ENCODE measurements around the gene TMEM273. TPM values are rescaled to one million over a fixed set of nuclear protein-coding genes. Genes with fewer than 3 reads are reported as not detected.

The TMEM273 gene
- total RNA-seq, 2 donors from 2014 or later = 1.1 to 13.0 TPM

DNA sequence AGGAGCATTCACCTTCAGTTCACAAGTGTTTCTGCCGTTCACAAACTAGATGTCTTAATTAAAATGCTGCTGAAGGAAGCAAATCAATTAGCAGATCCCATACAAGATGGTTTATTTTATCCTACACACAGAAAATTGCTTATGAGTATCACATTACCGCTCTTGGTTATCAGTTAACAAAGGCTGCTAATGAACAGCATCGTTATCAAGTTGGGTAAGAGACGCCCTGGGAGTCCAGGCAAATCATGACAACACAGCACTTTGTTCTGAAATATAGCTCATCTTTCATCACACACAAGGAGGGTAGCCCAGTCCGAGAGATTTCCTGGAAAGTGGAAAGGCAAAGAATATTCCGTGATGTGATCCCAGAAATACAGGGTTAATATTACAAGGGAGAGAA, 33.5 kb downstream of the TMEM273 start:
- intact Hi-C loops (cut with DNase I) = no loop called here
- Histone ChIP-seq H3K9me3 (no peaks in the 10 kb centered on the region), H3K27me3 (replicated peaks; ENCODE audit: insufficient read depth) (no peaks in the 10 kb centered on the region), H3K36me3 (no peaks in the 10 kb centered on the region), H3K27ac (no peak overlapping the region), H3K4me3 (no peak overlapping the region), H3K4me1 (replicated peaks) (no peaks in the 10 kb centered on the region)
- TF ChIP-seq, protein P1, sequence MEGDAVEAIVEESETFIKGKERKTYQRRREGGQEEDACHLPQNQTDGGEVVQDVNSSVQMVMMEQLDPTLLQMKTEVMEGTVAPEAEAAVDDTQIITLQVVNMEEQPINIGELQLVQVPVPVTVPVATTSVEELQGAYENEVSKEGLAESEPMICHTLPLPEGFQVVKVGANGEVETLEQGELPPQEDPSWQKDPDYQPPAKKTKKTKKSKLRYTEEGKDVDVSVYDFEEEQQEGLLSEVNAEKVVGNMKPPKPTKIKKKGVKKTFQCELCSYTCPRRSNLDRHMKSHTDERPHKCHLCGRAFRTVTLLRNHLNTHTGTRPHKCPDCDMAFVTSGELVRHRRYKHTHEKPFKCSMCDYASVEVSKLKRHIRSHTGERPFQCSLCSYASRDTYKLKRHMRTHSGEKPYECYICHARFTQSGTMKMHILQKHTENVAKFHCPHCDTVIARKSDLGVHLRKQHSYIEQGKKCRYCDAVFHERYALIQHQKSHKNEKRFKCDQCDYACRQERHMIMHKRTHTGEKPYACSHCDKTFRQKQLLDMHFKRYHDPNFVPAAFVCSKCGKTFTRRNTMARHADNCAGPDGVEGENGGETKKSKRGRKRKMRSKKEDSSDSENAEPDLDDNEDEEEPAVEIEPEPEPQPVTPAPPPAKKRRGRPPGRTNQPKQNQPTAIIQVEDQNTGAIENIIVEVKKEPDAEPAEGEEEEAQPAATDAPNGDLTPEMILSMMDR (IDR thresholded peaks at IDR 0.05) = no peak
- no peak for TF ChIP-seq POLR2A (IDR thresholded peaks at IDR 0.05)
- TF ChIP-seq POLR2AphosphoS5 (IDR thresholded peaks at IDR 0.05) = no peak
- WGBS = 88% methylated on average over 6 of the region's 6 CpGs
- no peak for DNase-seq (ENCODE audit: low spot score)

DNA sequence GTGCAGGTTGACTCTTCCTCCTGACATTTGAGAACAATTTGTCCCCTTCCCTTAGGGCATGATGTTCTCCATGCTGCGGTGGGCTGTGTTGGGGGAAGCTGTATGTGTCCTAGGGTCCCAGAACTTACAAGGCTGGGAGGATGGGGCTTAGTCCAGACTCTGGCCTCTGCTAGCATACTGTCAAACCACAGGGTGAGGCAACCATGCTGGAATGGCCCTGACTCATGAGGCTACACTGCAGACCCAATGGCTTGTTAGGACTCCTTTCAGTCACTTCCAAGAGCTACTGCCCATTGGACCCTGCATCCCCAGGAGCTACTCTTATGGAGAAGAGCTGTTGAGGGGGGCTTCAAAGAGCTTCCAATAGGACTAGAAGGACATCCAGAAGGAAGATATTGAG, 34.2 kb downstream of the TMEM273 start:
- Histone ChIP-seq H3K4me1 (replicated peaks) (no peaks in the 10 kb centered on the region), H3K27ac (no peak overlapping the region), H3K27me3 (replicated peaks; ENCODE audit: insufficient read depth) (no peaks in the 10 kb centered on the region), H3K9me3 (no peaks in the 10 kb centered on the region), H3K4me3 (no peak overlapping the region), H3K36me3 (no peaks in the 10 kb centered on the region)
- intact Hi-C loops (cut with DNase I) = no loop called here
- no peak for DNase-seq (ENCODE audit: low spot score)
- 89% methylated on average over 1 of the region's 1 CpG for WGBS
- TF ChIP-seq POLR2A (IDR thresholded peaks at IDR 0.05) (no peak), POLR2AphosphoS5 (IDR thresholded peaks at IDR 0.05) (no peak)
- TF ChIP-seq, protein P1 (IDR thresholded peaks at IDR 0.05) = no peak

DNA sequence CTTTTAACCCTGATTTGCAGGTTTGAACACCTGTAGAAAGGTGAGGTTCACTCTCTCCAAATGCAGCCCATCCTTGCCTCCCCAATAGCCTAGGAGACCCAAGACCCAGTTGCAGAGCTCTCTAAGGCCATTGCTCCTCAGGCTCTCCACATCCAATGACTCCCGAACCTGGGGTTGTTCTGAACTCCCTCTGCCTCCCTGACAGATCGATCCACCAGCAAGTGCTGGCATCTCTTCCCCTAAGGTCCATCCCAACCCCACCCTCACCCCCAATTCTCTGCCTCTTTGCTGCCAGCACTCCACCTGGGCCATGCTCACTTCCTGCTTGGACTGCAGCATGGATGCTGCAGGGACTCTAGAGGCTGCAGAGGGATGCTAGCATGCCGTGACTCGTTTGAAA, 35.1 kb downstream of the TMEM273 start:
- intact Hi-C loops (cut with DNase I) = no loop called here
- no peak overlapping the region for H3K27ac ChIP-seq
- TF ChIP-seq POLR2AphosphoS5 (IDR thresholded peaks at IDR 0.05) = no peak
- TF ChIP-seq POLR2A (IDR thresholded peaks at IDR 0.05) = no peak
- TF ChIP-seq, protein P1 (IDR thresholded peaks at IDR 0.05) = no peak
- whole genome bisulfite sequencing = 35% methylated on average over 4 of the region's 4 CpGs
- H3K4me3 ChIP-seq = no peak overlapping the region
- H3K9me3 ChIP-seq = no peaks in the 10 kb centered on the region
- H3K27me3 ChIP-seq (replicated peaks; ENCODE audit: insufficient read depth) = no peaks in the 10 kb centered on the region
- no peaks in the 10 kb centered on the region for H3K4me1 ChIP-seq (replicated peaks)
- no peak for DNase-seq (ENCODE audit: low spot score)
- H3K36me3 ChIP-seq = no peaks in the 10 kb centered on the region

DNA sequence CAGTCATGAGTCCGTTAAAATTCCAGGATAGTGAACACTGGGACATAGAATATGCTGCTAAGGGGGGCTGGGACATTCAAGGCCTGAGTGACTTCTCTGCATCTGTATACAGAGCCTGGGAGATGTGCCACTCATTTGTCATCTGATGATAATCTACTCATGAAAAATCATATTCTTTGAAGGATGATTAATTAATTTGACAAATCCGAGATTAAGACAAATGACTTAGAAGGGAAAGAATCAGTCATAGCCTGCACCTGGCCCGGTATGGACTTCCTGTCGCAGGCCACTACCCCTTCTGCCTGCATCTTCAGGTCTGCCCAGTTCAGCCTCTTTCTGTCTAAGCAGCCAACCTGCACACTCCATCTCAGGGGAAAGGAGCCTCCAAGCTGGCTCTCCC, 35.5 kb downstream of the TMEM273 start:
- H3K9me3 ChIP-seq = no peaks in the 10 kb centered on the region

DNA sequence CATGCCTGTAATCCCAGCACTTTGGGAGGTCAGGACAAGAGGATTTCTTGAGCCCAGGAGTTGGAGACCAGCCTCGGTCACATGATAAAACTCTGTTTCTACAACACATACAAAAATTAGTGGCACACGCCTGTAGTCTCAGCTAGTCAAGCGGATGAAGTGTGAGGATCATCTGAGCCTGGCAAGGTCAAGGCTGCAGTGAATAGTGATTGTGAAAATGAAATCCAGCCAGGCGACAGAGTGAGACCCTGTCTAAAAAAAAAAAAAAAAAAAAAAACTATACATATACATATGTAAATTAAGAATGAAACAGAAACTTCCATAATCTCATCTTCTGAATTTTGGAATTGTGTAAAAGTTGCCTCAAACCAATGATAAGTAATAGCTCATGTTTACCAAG, 36.2 kb downstream of the TMEM273 start:
- no peak for DNase-seq (ENCODE audit: low spot score)
- no peak overlapping the region for H3K27ac ChIP-seq
- intact Hi-C loops (cut with DNase I) = no loop called here
- no peaks in the 10 kb centered on the region for H3K36me3 ChIP-seq
- H3K9me3 ChIP-seq = no peaks in the 10 kb centered on the region
- WGBS = 95% methylated on average over 4 of the region's 4 CpGs
- TF ChIP-seq POLR2AphosphoS5 (IDR thresholded peaks at IDR 0.05) (no peak), POLR2A (IDR thresholded peaks at IDR 0.05) (no peak)
- TF ChIP-seq, protein P1 (IDR thresholded peaks at IDR 0.05) = no peak
- no peaks in the 10 kb centered on the region for H3K27me3 ChIP-seq (replicated peaks; ENCODE audit: insufficient read depth)
- no peak overlapping the region for H3K4me3 ChIP-seq
- H3K4me1 ChIP-seq (replicated peaks) = no peaks in the 10 kb centered on the region

More for the DNA sequence above, 35.5 kb downstream of the TMEM273 start:
- Histone ChIP-seq H3K4me3 (no peak overlapping the region), H3K4me1 (replicated peaks) (no peaks in the 10 kb centered on the region), H3K27me3 (replicated peaks; ENCODE audit: insufficient read depth) (no peaks in the 10 kb centered on the region), H3K36me3 (no peaks in the 10 kb centered on the region), H3K27ac (no peak overlapping the region)
- intact Hi-C loops (cut with DNase I) = no loop called here
- 80% methylated on average over 4 of the region's 4 CpGs for WGBS
- DNase-seq (ENCODE audit: low spot score) = no peak
- TF ChIP-seq POLR2A (IDR thresholded peaks at IDR 0.05) (no peak), POLR2AphosphoS5 (IDR thresholded peaks at IDR 0.05) (no peak)
- TF ChIP-seq, protein P1 (IDR thresholded peaks at IDR 0.05) = no peak
